Activated T-cell treated with anti-CD3 and anti-CD28 coated beads, Interleukin-2, amount 50 U/mL, for 24 hours (primary cell): Measurements from ENCODE around the gene POU2F3.

Experiments used
- DNase-seq: peaks from one replicate; pipeline ENCODE4 v3.0.0-alpha.2; 2020
- H3K27ac Mint-ChIP-seq: 2 replicates; pipeline ENCODE4 v1.8.0; 2020; ENCODE audit warnings: mild to moderate bottlenecking, mixed read lengths
- H3K27me3 Mint-ChIP-seq: 2 replicates; pipeline ENCODE4 v1.8.0; 2020; ENCODE audit warnings: mixed read lengths
- H3K36me3 Mint-ChIP-seq: 2 replicates; pipeline ENCODE4 v1.8.0; 2020; ENCODE audit warnings: low read depth, mixed read lengths
- H3K4me1 Mint-ChIP-seq: 2 replicates; pipeline ENCODE4 v1.8.0; 2020; ENCODE audit warnings: low read depth, mixed read lengths
- H3K4me3 Mint-ChIP-seq: 2 replicates; pipeline ENCODE4 v1.8.0; 2020; ENCODE audit warnings: mild to moderate bottlenecking, moderate library complexity, mixed read lengths
- H3K9me3 Mint-ChIP-seq: 2 replicates; pipeline ENCODE4 v1.8.0; 2020; ENCODE audit warnings: mixed read lengths

The POU2F3 gene

DNA sequence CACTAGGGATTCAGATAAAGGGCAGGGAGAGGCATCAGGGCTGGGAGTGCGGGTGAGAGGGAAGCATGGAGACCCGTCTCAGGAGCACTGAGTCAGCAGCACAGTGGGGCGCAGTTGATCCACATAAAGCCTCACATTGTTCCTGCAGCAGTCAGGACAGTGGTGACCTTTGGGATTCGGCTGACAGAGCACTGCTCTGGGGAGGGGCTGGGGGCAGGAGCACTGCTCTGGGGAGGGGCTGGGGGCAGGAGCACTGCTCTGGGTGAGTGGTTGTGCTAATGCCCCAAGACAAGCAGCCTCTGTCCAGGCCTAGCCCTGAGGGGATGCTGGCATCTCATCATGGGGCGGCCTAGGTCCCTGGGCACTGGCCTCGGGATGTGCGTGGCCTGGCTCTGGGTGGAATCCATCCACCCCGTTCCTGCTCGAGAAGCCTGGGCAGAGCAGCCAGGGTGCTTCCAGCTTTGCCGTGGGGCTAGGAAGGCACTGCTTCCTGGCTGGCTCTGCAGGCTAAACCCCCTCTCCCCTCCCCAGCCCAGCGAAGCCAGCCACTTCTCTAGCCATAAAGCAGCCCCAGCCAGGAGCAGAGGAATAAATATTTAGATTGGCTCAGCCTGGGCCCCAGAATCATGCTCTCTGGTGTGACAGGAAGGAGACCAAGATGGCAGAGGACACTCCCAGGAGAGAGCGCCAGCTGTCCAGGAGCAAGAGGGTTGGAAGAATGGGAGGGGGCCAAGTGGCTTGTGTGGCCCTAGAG is 21.8 kb upstream of the POU2F3 start:
- no peaks in the 10 kb centered on the region for H3K9me3 Mint-ChIP-seq
- peaks cover 9% of the 10 kb centered on the region for H3K4me1 Mint-ChIP-seq
- H3K27ac Mint-ChIP-seq = no peak overlapping the region
- H3K27me3 Mint-ChIP-seq = no peaks in the 10 kb centered on the region
- DNase-seq = no peak
- H3K36me3 Mint-ChIP-seq = no peaks in the 10 kb centered on the region
- no peak overlapping the region for H3K4me3 Mint-ChIP-seq

- H3K4me3 Mint-ChIP-seq = no peak overlapping the region
- H3K27ac Mint-ChIP-seq = no peak overlapping the region
- DNase-seq = no peak
- no peaks in the 10 kb centered on the region for H3K36me3 Mint-ChIP-seq
- H3K9me3 Mint-ChIP-seq = no peaks in the 10 kb centered on the region
- H3K4me1 Mint-ChIP-seq = peaks cover 9% of the 10 kb centered on the region
- H3K27me3 Mint-ChIP-seq = peaks cover 1% of the 10 kb centered on the region
Measured at GRCh38 chr11:120218695-120219033, 21.3 kb upstream of the POU2F3 start.

GRCh38 chr11:120219232-120219937 is 20.6 kb upstream of the POU2F3 start:
- H3K9me3 Mint-ChIP-seq = no peaks in the 10 kb centered on the region
- no peak overlapping the region for H3K27ac Mint-ChIP-seq
- peaks cover 8% of the 10 kb centered on the region for H3K27me3 Mint-ChIP-seq
- H3K4me1 Mint-ChIP-seq = peaks cover 9% of the 10 kb centered on the region
- H3K4me3 Mint-ChIP-seq = no peak overlapping the region
- H3K36me3 Mint-ChIP-seq = no peaks in the 10 kb centered on the region
- DNase-seq = no peak

- H3K4me3 Mint-ChIP-seq = no peak overlapping the region
- no peaks in the 10 kb centered on the region for H3K9me3 Mint-ChIP-seq
- no peaks in the 10 kb centered on the region for H3K36me3 Mint-ChIP-seq
- no peak overlapping the region for H3K27ac Mint-ChIP-seq
- H3K27me3 Mint-ChIP-seq = peaks cover 16% of the 10 kb centered on the region
- peaks cover 11% of the 10 kb centered on the region for H3K4me1 Mint-ChIP-seq
- DNase-seq = no peak
Measured at GRCh38 chr11:120219938-120220746, 19.8 kb upstream of the POU2F3 start.

DNA sequence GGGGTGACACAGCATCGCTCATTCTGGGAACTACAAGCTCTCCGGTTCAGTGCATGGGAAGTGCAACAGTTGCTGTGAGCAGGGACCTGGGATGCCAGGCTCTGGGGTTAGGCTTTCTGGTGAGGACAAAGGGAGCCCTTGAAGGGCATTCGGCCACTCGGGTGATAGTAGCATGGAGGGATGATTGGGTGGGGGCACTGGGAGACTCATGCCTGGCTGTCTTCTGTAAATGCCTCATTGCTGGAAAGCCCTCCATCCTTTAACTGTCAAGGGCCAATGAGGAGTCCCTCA is 19.2 kb upstream of the POU2F3 start:
- Mint-ChIP-seq H3K4me1 (peaks cover 13% of the 10 kb centered on the region), H3K27me3 (peaks cover 18% of the 10 kb centered on the region), H3K27ac (no peak overlapping the region), H3K4me3 (no peak overlapping the region), H3K9me3 (no peaks in the 10 kb centered on the region), H3K36me3 (no peaks in the 10 kb centered on the region)
- DNase-seq = no peak

DNA sequence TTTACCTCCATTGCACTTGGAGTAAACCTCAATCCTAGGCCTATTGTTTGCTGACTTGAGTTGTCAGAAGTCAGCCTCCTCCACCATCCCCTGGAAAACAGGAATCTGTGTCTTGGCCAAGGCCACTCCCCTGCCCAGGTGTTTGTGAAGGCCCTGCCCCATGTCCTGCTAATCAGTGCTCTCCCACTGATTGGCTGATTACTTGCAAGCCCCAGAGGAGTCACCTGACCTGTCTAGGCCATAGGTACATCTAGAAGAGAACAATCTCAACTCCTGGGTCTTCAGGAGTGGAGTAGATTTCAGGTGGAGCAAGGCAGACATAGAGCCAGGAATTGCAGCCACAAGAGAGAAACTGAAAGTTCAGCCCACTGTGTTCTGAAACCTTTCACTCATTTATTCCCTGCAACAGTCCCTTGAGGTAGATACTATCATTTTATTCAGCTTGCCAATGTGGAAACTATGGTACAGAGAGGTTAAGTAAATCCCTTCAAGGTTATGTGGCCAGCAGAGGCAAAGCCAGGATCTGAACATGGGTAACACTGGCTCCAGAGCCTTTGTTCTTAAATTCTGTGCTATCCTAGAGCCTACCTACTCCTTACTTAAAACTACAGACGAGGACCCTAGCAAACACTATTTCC is 18.7 kb upstream of the POU2F3 start:
- H3K27me3 Mint-ChIP-seq = peaks cover 18% of the 10 kb centered on the region
- DNase-seq = no peak
- no peaks in the 10 kb centered on the region for H3K9me3 Mint-ChIP-seq
- no peaks in the 10 kb centered on the region for H3K36me3 Mint-ChIP-seq
- no peak overlapping the region for H3K4me3 Mint-ChIP-seq
- H3K27ac Mint-ChIP-seq = no peak overlapping the region
- H3K4me1 Mint-ChIP-seq = peaks cover 13% of the 10 kb centered on the region

DNA sequence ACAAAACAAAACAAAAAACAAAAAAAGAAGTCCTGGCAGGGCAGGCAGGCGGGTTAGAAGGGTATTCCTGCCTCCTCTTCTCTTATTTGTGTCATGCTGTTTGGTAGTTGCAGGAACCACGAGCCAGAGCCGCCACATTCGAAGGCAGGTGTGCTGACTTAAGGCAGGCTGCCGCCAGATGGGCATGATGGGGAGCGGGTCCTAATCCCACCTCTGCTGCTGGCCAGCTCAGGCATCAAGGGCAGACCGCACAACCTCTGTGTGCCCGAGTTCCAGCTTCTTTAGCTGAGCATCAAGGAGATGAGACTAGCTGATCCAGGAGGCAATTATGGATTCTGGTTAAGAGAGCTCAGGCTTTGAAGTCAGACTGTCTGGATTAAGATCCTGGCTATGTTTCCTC is 17.0 kb upstream of the POU2F3 start:
- H3K27me3 Mint-ChIP-seq = peaks cover 18% of the 10 kb centered on the region
- peaks cover 13% of the 10 kb centered on the region for H3K4me1 Mint-ChIP-seq
- no peak overlapping the region for H3K27ac Mint-ChIP-seq
- H3K9me3 Mint-ChIP-seq = no peaks in the 10 kb centered on the region
- no peaks in the 10 kb centered on the region for H3K36me3 Mint-ChIP-seq
- H3K4me3 Mint-ChIP-seq = no peak overlapping the region
- DNase-seq = no peak

GRCh38 chr11:120223793-120224192 is 16.1 kb upstream of the POU2F3 start:
- DNase-seq = no peak
- H3K27ac Mint-ChIP-seq = no peak overlapping the region
- H3K36me3 Mint-ChIP-seq = no peaks in the 10 kb centered on the region
- H3K9me3 Mint-ChIP-seq = no peaks in the 10 kb centered on the region
- H3K4me3 Mint-ChIP-seq = no peak overlapping the region
- H3K4me1 Mint-ChIP-seq = peaks cover 13% of the 10 kb centered on the region
- peaks cover 18% of the 10 kb centered on the region for H3K27me3 Mint-ChIP-seq

GRCh38 chr11:120224361-120224760 is 15.6 kb upstream of the POU2F3 start:
- Mint-ChIP-seq H3K27me3 (peaks cover 18% of the 10 kb centered on the region), H3K27ac (no peak overlapping the region), H3K4me3 (no peak overlapping the region), H3K4me1 (peaks cover 13% of the 10 kb centered on the region), H3K9me3 (no peaks in the 10 kb centered on the region), H3K36me3 (no peaks in the 10 kb centered on the region)
- no peak for DNase-seq

DNA sequence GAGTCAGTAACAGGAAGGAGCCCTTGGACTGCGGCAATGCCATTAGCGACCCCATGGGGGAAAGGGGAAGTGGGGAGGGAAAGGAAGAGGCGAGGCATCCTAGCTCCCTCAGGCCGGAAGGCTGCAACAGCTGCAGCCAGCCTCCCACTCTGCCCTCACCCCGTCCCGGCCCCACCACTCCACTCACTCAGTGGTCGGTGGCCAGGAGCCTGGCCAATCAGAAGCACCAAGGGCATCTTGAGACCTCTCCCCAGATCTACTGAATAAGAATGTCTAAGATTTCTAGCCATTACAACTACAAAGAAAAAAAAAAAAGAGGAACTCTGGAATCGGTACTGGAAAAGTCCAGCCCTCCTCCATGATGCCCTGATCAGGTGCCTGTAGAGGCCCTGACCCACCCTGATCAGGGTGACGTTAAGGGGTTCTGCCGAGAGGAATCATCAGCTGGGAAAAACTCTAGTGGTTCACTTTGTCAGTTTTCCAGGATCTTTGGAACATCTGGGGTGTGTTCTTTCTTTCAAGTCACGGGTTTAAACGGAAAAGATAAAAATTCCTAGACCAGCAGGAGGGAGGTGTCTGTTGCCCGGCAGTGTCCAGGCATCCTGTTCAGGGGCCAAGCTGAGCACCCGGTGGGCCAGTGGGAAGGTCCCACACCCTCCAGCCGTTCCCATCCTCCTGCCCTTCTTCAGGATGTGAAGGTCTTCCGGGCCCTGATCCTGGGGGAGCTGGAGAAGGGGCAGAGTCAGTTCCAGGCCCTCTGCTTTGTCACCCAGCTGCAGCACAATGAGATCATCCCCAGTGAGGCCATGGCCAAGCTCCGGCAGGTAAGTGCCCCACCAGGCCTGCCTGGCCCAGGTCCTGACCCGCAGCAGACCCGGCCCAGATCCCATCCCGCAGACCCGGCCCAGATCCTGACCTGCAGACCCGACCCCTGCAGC is 14.7 kb upstream of the POU2F3 start:
- Mint-ChIP-seq H3K36me3 (no peaks in the 10 kb centered on the region), H3K27me3 (peaks cover 18% of the 10 kb centered on the region), H3K9me3 (no peaks in the 10 kb centered on the region), H3K27ac (no peak overlapping the region), H3K4me1 (peaks cover 13% of the 10 kb centered on the region), H3K4me3 (no peak overlapping the region)
- DNase-seq = no peak

DNA sequence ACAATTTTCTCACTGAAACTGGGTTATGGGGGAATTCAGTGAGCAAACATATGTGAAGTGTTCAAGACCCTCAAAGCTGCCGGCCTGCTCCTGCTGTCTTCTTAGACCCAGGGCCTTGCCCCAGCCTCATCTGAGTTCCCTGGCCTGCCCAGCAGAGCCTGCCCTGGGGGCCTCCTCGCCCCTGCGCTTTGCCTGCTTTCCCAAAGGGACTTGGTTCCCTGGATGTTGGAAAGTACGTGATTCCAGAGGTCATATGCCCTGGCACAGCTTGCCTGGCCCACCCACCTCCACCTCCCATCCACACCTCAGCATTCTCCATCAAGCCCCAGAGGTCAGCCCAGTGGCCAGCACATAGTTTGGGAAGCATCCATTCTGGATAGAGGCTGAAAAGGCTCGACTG is 13.7 kb upstream of the POU2F3 start:
- Mint-ChIP-seq H3K9me3 (no peaks in the 10 kb centered on the region), H3K36me3 (no peaks in the 10 kb centered on the region), H3K27me3 (peaks cover 18% of the 10 kb centered on the region), H3K27ac (no peak overlapping the region), H3K4me1 (peaks cover 9% of the 10 kb centered on the region), H3K4me3 (no peak overlapping the region)
- no peak for DNase-seq

- H3K36me3 Mint-ChIP-seq = no peaks in the 10 kb centered on the region
- no peak overlapping the region for H3K4me3 Mint-ChIP-seq
- no peak overlapping the region for H3K27ac Mint-ChIP-seq
- peaks cover 18% of the 10 kb centered on the region for H3K27me3 Mint-ChIP-seq
- no peaks in the 10 kb centered on the region for H3K9me3 Mint-ChIP-seq
- DNase-seq = no peak
- H3K4me1 Mint-ChIP-seq = peaks cover 5% of the 10 kb centered on the region
Measured at GRCh38 chr11:120226714-120227113, 13.2 kb upstream of the POU2F3 start.

DNA sequence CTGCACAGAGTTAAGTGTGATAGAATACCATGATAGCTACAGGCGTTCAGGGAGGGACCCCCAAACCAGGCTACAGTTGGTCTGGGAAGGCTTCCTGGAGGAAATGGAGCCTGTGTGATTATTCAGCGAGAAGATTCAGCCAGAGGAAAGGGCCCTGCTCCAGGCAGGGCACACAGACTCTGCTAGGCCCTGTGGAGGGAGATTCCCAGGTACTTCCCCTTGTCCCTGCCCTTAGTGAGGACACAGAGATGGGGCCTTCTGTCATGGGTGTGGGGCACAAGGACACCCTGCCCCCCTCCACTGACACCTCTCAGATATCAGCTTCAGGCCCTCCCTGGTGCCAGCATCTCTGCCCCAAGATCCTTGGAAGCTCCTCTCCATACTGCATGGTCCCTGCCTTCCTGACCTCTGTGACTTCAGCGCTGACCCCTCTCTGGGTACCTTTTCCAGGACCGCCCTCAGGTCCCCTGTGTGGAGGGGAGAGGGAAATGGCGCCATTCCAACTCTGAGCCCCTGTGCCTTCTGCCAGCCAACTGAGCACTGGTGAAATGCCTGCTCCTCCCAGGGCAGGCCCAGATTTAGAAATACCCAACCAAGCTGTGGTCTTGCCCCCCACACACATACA is 12.6 kb upstream of the POU2F3 start:
- Mint-ChIP-seq H3K36me3 (no peaks in the 10 kb centered on the region), H3K4me1 (peaks cover 4% of the 10 kb centered on the region), H3K9me3 (no peaks in the 10 kb centered on the region), H3K4me3 (no peak overlapping the region), H3K27ac (no peak overlapping the region), H3K27me3 (peaks cover 20% of the 10 kb centered on the region)
- no peak for DNase-seq
